HEK293T (cell line): ENCODE data around the gene IL21R.

Experiments used
- CTCF ChIA-PET: fragments of 350-600 bp; formaldehyde crosslinking; extraction: SDS; loops from one replicate; lab custom pipeline; 2021; ENCODE audit warnings: antibody characterized with exemption, inconsistent platforms; lab: Yijun Ruan, JAX
- POLR2A ChIA-PET: fragments of 350-600 bp; formaldehyde crosslinking; extraction: SDS; loops from one replicate; lab custom pipeline; 2020; ENCODE audit warnings: antibody characterized with exemption, inconsistent platforms; lab: Yijun Ruan, JAX
- DNase-seq: peaks from one replicate; pipeline ENCODE4 v3.0.0; 2012; ENCODE audit warnings: mixed read lengths; ENCODE audit errors: extremely low spot score
- ARNT ChIP-seq: fragments of 450-650 bp; IDR thresholded peaks from 2 replicates; pipeline ENCODE4 v1.6.1; 2017; ENCODE audit warnings: mild to moderate bottlenecking
- BHLHE40 ChIP-seq: fragments of 450-650 bp; IDR thresholded peaks from 2 replicates; pipeline ENCODE4 v1.6.1; 2016; ENCODE audit warnings: mild to moderate bottlenecking, moderate library complexity, borderline replicate concordance
- CTBP1 ChIP-seq: fragments of 450-650 bp; IDR thresholded peaks from 2 replicates; pipeline ENCODE4 v1.6.1; 2016; ENCODE audit warnings: borderline replicate concordance
- ELF4 ChIP-seq: fragments of 450-650 bp; IDR thresholded peaks from 2 replicates; pipeline ENCODE4 v1.6.1; 2017; ENCODE audit warnings: antibody characterized with exemption
- FOXA1 ChIP-seq: fragments of 450-650 bp; IDR thresholded peaks from 2 replicates; pipeline ENCODE4 v1.6.1; 2016; ENCODE audit warnings: mild to moderate bottlenecking
- FOXK2 ChIP-seq: fragments of 450-650 bp; IDR thresholded peaks from 2 replicates; pipeline ENCODE4 v1.6.1; 2016; ENCODE audit warnings: mild to moderate bottlenecking
- FOXM1 ChIP-seq: fragments of 450-650 bp; IDR thresholded peaks from 2 replicates; pipeline ENCODE4 v1.6.1; 2017; ENCODE audit warnings: mild to moderate bottlenecking, borderline replicate concordance
- HDGF ChIP-seq: fragments of 450-650 bp; IDR thresholded peaks from 2 replicates; pipeline ENCODE4 v1.6.1; 2017; ENCODE audit warnings: antibody characterized with exemption, borderline replicate concordance
- L3MBTL2 ChIP-seq: fragments of 450-650 bp; conservative IDR thresholded peaks from 2 replicates; pipeline ENCODE4 v1.6.1; 2016; ENCODE audit warnings: mild to moderate bottlenecking
- LEF1 ChIP-seq: fragments of 450-650 bp; IDR thresholded peaks from 2 replicates; pipeline ENCODE4 v1.6.1; 2017; ENCODE audit warnings: mild to moderate bottlenecking, borderline replicate concordance
- NFRKB ChIP-seq: fragments of 450-650 bp; IDR thresholded peaks from 2 replicates; pipeline ENCODE4 v1.6.1; 2016; ENCODE audit warnings: mild to moderate bottlenecking, moderate library complexity
- SP1 ChIP-seq: fragments of 450-650 bp; IDR thresholded peaks from 2 replicates; pipeline ENCODE4 v1.6.1; 2017
- SUZ12 ChIP-seq: fragments of 450-650 bp; IDR thresholded peaks from 2 replicates; pipeline ENCODE4 v1.6.1; 2016; ENCODE audit warnings: mild to moderate bottlenecking
- TARDBP ChIP-seq: fragments of 450-650 bp; IDR thresholded peaks from 2 replicates; pipeline ENCODE4 v1.6.1; 2016
- ZNF384 ChIP-seq: fragments of 450-650 bp; IDR thresholded peaks from 2 replicates; pipeline ENCODE4 v1.6.1; 2016
- TF ChIP-seq, protein P1 (sequence below): fragments of 450-650 bp; IDR thresholded peaks from 2 replicates; pipeline ENCODE4 v1.6.1; 2016

The IL21R gene

DNA sequence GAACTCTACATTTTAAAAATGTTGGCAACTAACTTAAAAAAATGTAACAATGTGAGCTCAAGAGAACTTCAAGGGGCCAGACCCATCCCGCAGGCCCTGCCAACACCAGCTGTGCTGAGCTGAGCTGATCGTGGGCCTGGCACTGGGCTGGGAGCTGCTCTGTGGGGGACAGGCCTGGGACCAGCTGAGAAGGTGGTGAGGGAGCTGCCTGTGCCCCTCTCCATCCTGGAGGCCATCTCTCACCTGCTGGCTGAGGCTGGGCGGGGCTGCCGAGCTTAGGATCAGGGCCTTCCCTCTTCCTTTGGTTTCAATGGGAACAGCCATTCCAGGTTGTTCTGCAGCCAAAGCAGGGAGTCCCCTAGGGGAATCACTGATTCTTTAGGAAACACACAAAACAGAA is 58.2 kb downstream of the IL21R start:
- CTCF ChIA-PET: interaction anchor here (0.7 kb wide), 1 partner anchor 151 kb away, joined by 3 read pairs; no protein-coding TSS in a partner anchor
- TF ChIP-seq ARNT: no peak
- TF ChIP-seq ZNF384: no peak
- TF ChIP-seq NFRKB: no peak
- TF ChIP-seq CTBP1: no peak
- TF ChIP-seq SP1: no peak
- no peak for TF ChIP-seq TARDBP
- TF ChIP-seq FOXM1: no peak
- no peak for TF ChIP-seq HDGF
- DNase-seq: no peak
- POLR2A ChIA-PET: no interaction called here

DNA sequence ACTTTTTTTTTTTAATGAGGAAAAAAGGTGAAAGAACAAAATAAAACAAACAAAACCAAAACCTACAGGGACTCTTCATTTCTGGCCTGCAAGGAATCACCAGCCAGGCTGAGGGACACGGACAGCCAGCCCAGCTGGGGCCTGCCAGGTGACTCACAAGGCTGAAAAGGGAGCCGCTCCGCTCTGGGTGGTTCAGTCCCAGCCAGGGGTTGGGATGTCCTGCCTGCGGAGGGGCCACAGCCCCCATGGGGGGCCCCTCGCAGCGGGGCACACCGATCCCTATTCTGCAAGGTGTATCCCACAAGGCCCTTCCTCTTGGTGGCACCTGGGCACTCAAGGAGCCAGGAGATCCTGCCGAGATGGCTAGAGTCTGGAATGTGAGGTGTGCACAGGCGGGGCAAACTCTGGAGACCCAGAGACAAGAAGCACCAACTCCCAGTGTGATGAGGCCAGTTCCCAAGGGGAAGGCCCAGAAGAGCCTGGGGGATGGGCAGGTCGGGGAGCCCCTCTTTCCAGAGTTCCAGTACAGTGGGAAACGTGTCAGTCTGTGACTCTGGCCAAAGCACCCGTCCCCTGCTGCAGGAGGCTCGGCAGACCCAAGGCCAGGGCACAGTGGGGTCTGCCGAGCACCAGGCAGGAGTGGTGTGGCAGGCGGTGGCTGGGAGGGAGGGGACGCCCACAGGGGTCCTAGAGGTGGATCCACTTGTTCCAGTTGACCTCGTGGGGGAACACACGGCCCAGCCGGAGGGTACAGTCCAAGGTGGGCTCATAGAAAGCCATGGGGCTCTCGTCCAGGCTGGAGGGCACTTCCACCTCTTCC is 58.9 kb downstream of the IL21R start:
- DNase-seq: no peak
- CTCF ChIA-PET: interaction anchor here (0.7 kb wide), 1 partner anchor 152 kb away, joined by 3 read pairs; no protein-coding TSS in a partner anchor
- POLR2A ChIA-PET: no interaction called here
- TF ChIP-seq L3MBTL2 (no peak), LEF1 (no peak), NFRKB (no peak), SP1 (no peak), TARDBP (no peak)
- TF ChIP-seq, protein P1, sequence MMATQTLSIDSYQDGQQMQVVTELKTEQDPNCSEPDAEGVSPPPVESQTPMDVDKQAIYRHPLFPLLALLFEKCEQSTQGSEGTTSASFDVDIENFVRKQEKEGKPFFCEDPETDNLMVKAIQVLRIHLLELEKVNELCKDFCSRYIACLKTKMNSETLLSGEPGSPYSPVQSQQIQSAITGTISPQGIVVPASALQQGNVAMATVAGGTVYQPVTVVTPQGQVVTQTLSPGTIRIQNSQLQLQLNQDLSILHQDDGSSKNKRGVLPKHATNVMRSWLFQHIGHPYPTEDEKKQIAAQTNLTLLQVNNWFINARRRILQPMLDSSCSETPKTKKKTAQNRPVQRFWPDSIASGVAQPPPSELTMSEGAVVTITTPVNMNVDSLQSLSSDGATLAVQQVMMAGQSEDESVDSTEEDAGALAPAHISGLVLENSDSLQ: no peak

DNA sequence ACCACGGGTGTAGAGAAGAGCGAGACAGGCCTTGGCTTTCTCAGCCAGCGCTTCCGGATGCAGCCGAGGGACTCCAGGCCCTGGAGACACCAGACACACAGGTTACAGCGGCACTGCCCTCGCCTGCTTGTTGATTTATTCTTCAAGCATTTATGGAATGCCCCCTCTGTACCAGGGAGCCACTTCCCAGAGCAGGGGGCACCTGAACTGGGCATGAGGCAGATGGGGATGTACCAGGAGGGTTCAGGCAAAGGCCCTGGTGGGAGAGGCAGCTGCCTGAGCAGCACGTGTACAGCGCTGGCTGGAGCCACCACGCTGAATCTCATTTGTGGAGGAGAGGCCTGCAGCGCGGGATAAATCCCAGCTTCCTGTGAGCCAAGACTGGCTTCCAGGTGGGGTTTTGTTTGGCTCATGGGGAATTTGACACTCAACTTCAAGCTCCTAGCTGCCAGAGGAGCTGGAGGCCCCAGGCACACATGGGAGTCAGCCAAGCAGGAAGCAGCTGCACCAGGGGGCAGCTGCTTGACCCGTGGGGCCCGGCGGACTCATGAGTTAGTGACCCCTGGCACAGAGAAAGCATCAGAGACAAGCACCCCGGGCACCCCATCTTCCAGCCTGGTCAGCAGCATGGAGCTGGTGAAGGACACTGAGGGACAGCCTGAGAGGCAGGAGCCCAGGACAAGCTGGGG is 59.7 kb downstream of the IL21R start:
- ChIA-PET POLR2A (no interaction called here), CTCF (no interaction called here)
- TF ChIP-seq CTBP1 (no peak), TARDBP (no peak), L3MBTL2 (no peak), FOXK2 (no peak), BHLHE40 (no peak), ARNT (no peak), FOXA1 (no peak), SUZ12 (no peak), LEF1 (no peak), ZNF384 (no peak), NFRKB (no peak), HDGF (no peak), ELF4 (no peak), SP1 (no peak)
- TF ChIP-seq, protein P1: no peak
- no peak for DNase-seq

DNA sequence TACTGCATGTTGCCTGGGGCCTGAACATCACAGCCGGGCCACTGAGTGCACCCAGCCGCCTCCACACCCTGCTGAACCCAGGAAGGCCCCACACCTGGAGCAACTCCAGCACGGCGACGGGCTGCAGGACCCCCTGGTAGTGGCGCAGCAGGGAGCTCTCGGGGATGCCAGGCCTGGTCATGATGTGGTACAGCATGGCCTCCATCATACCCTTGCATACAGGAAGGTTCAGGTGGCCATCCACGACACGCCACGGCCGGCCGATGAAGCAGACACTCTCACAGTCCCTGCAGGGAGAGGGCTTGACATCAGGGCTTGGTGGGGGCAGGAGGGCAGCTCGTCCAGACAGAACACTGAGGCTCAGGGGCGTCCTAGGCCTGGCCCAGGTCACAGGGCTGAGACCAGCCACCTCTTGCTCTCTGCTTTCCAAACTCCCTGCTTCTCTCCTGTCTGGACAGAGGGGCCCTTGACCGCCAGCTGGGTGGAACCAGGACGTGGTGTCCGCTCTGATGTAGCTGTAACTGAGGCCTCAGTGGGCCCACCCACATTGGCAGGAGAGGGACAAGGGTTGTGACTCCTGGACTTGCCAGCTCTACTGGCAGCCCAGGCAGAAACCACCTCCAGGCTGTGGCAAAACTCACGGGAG is 60.3 kb downstream of the IL21R start:
- POLR2A ChIA-PET: no interaction called here
- CTCF ChIA-PET: no interaction called here
- DNase-seq: no peak
- TF ChIP-seq NFRKB: no peak

DNA sequence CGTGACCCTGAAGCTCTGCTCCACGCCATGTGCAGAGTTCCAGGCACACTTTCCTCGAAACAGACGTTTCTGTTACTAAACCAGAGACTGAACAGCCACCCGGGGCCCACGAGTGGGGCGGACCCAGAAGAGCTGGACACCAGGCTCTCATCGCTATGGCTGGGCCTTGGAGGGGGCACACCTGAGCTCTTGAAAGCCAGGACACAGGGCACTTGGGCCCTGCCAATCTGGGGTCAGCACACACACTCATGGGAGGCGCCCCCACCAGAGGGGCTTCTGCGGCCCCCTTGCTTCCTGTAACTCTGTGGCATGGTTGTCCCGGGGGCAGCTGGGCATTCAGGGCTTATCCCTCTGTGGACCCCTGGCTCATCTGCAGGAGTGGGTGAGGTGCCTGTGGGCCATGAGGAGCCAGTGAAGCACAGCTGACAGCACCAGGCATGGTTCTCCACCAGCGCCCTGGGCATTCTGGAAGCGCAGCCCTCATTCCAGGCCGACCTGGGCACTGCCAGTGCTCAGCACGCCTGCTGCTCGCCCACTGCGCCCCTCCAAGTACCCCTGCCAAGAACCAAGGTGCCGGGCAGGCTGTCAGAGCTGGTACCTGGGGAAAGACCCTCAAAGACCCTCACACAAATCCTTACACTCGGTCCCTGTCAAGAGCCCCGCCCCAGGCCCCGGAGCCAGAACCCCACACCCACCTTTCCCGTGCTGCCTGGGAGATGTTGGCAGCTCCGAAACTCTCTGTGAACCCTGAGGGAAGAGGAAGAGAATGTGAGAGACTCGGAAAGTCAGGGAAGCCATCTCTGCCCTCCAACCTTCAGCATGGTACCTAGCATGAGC is 61.1 kb downstream of the IL21R start:
- CTCF ChIA-PET: no interaction called here
- TF ChIP-seq NFRKB (no peak), L3MBTL2 (no peak), LEF1 (no peak), SUZ12 (no peak), FOXK2 (no peak), ZNF384 (no peak), CTBP1 (no peak), BHLHE40 (no peak), FOXM1 (no peak), FOXA1 (no peak), SP1 (no peak)
- TF ChIP-seq, protein P1: no peak
- POLR2A ChIA-PET: no interaction called here
- DNase-seq: no peak
